ENCODE results near the gene MDK. TPM values are rescaled to one million over a fixed set of nuclear protein-coding genes. Genes with fewer than 3 reads are reported as not detected.

The MDK gene
- total RNA-seq, 1 donor from 2014 or later: 163 TPM

DNA sequence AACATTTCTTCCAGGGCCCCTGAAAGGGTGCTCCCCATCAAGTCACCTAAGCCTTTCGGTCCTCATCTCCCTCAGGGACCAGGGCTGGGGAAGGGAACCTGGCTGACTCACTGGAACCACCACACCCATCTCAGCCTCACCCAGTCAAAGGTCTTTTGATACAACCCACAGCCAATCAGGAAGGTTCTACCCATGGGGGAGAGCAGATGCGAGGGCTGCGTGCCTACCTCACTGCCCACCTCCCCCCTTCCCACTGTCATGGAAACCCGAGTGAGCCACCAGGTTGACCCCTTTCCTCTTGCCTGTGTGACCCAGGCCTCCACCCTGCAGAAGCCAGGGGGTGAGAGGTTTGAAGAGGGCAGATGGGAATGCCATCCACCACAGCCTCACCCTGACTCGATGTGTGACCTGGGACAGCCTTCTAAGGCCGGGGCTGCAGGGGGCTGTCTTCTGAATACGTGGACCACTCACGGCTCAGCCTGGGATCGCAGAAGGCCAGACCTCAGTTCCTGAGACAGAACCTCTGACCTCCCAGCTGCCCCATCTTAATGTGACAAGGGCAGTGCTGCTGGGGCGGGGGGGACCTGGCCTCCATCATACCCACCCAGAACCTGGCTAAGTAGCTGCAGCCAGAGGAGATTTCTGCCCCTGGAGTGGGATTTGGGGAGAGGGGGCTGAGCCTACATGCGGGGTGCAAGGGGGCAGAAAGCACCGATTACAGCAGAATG lies 2.7 kb downstream of the MDK start:
- DNase-seq (ENCODE audit: extremely low spot score, unreplicated experiment): no peak
- Mint-ChIP-seq H3K4me3 (ENCODE audit: unreplicated experiment) (no peak overlapping the region), H3K27ac (ENCODE audit: unreplicated experiment) (no peak overlapping the region), H3K9me3 (ENCODE audit: unreplicated experiment) (no peaks in the 10 kb centered on the region), H3K27me3 (ENCODE audit: unreplicated experiment) (peaks cover 22% of the 10 kb centered on the region), H3K4me1 (ENCODE audit: unreplicated experiment) (peaks cover 11% of the 10 kb centered on the region), H3K36me3 (ENCODE audit: unreplicated experiment) (no peaks in the 10 kb centered on the region)
- TF ChIP-seq, protein P1, sequence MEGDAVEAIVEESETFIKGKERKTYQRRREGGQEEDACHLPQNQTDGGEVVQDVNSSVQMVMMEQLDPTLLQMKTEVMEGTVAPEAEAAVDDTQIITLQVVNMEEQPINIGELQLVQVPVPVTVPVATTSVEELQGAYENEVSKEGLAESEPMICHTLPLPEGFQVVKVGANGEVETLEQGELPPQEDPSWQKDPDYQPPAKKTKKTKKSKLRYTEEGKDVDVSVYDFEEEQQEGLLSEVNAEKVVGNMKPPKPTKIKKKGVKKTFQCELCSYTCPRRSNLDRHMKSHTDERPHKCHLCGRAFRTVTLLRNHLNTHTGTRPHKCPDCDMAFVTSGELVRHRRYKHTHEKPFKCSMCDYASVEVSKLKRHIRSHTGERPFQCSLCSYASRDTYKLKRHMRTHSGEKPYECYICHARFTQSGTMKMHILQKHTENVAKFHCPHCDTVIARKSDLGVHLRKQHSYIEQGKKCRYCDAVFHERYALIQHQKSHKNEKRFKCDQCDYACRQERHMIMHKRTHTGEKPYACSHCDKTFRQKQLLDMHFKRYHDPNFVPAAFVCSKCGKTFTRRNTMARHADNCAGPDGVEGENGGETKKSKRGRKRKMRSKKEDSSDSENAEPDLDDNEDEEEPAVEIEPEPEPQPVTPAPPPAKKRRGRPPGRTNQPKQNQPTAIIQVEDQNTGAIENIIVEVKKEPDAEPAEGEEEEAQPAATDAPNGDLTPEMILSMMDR (IDR thresholded peaks at IDR 0.05): no peak

DNA sequence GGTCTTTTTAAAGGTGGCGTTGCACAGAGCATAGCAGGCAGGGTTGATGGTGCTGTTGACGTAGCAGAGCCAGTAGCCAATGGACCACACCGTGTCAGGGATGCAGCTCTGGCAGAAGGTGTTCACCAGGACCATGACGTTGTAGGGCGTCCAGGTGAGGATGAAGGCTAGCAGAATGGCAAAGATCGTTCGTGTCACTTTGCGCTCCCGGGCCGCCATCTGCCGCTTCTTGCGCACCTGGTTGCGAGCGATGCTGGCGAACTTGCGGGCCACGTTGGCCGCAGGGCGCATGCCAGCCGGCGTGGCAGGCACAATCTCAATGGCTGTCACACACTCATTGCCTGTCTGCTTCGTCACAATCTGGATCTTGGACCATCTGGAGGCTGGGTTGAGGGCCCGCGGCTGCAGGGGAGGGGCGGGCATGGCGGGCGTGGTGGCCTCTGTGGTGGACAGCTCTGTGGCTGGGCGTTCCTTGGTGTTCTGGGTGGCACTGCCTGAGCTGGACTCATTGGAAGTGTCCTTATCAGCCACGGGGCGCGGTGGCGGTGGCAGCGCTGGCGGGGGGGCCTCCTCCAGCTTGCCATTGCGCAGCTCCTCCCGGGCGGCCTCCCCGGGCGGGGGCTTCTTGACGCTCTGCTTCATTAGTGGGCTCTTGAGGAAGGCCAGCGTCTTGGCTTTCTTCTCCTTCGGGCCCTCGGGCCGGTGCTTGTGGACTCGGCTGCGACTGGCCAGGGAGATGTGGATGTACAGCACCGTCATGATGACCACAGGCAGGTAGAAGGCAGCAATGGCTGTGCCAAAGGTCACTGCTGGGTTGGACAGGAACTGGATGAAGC lies 3.9 kb downstream of the MDK start:
- no peaks in the 10 kb centered on the region for H3K9me3 Mint-ChIP-seq (ENCODE audit: unreplicated experiment)
- H3K27me3 Mint-ChIP-seq (ENCODE audit: unreplicated experiment): peaks cover 32% of the 10 kb centered on the region
- no peak for DNase-seq (ENCODE audit: extremely low spot score, unreplicated experiment)
- TF ChIP-seq, protein P1 (IDR thresholded peaks at IDR 0.05): no peak
- H3K4me3 Mint-ChIP-seq (ENCODE audit: unreplicated experiment): no peak overlapping the region
- peaks cover 21% of the 10 kb centered on the region for H3K4me1 Mint-ChIP-seq (ENCODE audit: unreplicated experiment)
- H3K36me3 Mint-ChIP-seq (ENCODE audit: unreplicated experiment): no peaks in the 10 kb centered on the region
- no peak overlapping the region for H3K27ac Mint-ChIP-seq (ENCODE audit: unreplicated experiment)

DNA sequence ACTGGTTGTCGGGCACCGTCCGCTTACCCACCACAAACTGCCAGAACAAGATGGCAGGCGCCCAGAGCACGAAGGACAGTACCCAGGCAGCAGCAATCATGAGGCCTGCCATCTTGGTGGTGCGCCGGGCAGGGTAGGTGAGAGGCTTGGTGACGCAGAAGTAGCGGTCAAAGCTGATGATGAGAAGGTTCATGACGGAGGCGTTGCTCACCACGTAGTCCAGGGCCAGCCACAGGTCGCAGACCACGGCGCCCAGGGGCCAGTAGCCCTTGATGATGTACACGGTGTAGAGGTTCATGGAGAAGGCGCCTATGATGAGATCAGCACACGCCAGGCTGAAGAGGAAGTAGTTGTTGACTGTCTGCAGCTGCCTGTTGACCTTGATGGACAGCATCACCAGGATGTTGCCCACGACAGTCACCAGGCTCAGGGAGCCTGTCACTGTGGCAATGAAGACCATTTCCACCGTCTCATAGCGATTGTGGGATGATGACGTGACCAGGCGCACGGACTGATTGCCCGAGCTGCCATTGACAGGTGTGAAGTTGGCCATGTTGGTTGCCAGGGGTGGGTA lies 4.6 kb downstream of the MDK start:
- Mint-ChIP-seq H3K27ac (ENCODE audit: unreplicated experiment) (no peak overlapping the region), H3K9me3 (ENCODE audit: unreplicated experiment) (no peaks in the 10 kb centered on the region), H3K27me3 (ENCODE audit: unreplicated experiment) (peaks cover 36% of the 10 kb centered on the region), H3K4me3 (ENCODE audit: unreplicated experiment) (no peak overlapping the region), H3K4me1 (ENCODE audit: unreplicated experiment) (peaks cover 21% of the 10 kb centered on the region), H3K36me3 (ENCODE audit: unreplicated experiment) (no peaks in the 10 kb centered on the region)
- TF ChIP-seq, protein P1 (IDR thresholded peaks at IDR 0.05): no peak
- DNase-seq (ENCODE audit: extremely low spot score, unreplicated experiment): no peak

DNA sequence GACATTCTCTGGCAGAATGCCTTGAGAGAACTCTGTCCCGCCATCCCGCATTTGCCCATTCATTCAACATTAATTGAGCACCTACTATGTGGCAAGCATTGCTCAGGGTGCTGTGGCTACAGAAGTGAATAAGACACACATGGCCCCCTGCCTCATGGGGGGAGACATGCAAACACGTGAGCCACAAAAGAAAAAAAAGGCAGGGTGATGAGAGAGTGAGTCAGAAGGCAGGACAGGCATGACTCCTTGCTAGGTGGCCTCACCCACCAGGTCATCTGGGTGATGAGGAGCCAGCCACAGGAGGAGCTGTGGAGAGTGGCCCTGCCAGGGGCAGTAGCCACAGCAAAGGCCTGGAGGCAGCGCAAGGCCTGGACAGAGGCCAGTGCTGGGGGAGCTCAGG lies 5.2 kb downstream of the MDK start:
- TF ChIP-seq, protein P1 (IDR thresholded peaks at IDR 0.05): no peak
- Mint-ChIP-seq H3K9me3 (ENCODE audit: unreplicated experiment) (no peaks in the 10 kb centered on the region), H3K27me3 (ENCODE audit: unreplicated experiment) (peaks cover 36% of the 10 kb centered on the region), H3K4me1 (ENCODE audit: unreplicated experiment) (peaks cover 21% of the 10 kb centered on the region), H3K4me3 (ENCODE audit: unreplicated experiment) (no peak overlapping the region), H3K36me3 (ENCODE audit: unreplicated experiment) (no peaks in the 10 kb centered on the region), H3K27ac (ENCODE audit: unreplicated experiment) (no peak overlapping the region)
- DNase-seq (ENCODE audit: extremely low spot score, unreplicated experiment): no peak

DNA sequence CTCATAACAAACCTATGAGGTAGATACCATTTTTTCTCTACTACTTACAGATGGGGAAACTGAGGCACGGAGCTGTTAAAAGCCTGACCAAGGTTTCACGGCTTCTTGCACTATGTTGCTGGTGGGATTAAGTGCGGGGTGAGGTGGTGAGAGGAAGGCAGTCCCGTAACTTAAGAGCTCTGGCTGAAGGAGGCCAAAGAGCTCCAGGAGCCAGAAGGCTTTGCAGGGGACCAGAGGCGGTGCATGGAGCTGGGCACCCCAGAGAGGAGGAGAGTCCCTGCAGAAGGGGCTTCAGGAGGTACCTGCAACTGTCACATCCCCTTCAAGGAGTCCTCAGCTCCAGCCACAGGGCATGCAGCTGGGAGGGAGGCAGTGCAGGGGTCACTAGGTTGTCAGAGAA lies 6.0 kb downstream of the MDK start:
- no peak overlapping the region for H3K4me3 Mint-ChIP-seq (ENCODE audit: unreplicated experiment)
- H3K9me3 Mint-ChIP-seq (ENCODE audit: unreplicated experiment): no peaks in the 10 kb centered on the region
- DNase-seq (ENCODE audit: extremely low spot score, unreplicated experiment): no peak
- H3K27ac Mint-ChIP-seq (ENCODE audit: unreplicated experiment): no peak overlapping the region
- H3K4me1 Mint-ChIP-seq (ENCODE audit: unreplicated experiment): peaks cover 16% of the 10 kb centered on the region
- TF ChIP-seq, protein P1 (IDR thresholded peaks at IDR 0.05): no peak
- H3K36me3 Mint-ChIP-seq (ENCODE audit: unreplicated experiment): no peaks in the 10 kb centered on the region
- H3K27me3 Mint-ChIP-seq (ENCODE audit: unreplicated experiment): peaks cover 36% of the 10 kb centered on the region
